ENCODE data around the gene METTL22.

DNA sequence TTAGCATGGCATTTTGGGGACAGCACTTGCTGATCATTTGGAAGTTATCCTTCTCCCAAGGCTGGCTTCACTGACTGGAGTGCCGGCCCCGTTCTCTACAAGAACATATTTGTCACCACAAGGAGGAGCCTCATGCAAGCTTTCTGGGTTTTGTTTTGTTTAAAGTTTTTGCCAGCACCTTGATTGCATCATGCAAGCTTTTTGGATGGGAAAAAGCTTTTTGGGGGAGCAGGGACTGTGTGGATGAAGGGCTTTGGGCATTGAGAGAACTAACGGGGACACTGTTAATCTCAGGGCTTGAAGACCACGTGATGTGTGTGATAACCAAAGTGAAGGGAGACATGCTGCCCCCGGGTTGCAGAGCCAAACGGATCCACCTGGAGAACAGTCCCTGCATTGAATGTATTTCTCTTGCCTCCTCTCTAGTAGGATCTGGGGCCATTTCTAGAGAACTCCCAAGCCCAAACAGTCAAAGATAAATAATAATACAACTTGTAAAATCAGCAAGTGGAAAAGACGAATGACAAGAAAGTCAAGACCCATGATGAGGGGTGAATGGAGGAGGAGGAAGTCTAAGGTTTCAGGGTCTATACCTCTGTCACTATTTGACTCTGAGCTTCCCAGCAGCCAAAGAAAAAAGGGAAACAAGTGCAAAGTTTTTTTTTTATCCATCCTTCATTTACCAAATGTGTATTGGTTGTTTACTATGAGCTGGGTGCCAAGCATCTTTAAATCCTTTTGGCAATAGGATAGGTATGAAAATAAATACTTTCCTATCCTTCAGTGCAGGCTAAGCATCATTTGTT, 48.4 kb upstream of the METTL22 start:
- TF ChIP-seq CTCF (IDR thresholded peaks at IDR 0.05; ENCODE audit: insufficient read depth, low read length) (peak; percentile 11), GABPA (IDR thresholded peaks at IDR 0.05; ENCODE audit: low read depth) (no peak), POLR2AphosphoS5 (IDR thresholded peaks at IDR 0.05; ENCODE audit: low read depth) (no peak)
